HL-60 (cell line): Measurements from ENCODE around the gene NTF3.

ENCODE experiments used
- POLR2AphosphoS5 ChIP-seq: IDR thresholded peaks from 2 replicates; pipeline ENCODE4 v1.6.1; 2012; ENCODE audit warnings: low read depth
- TF ChIP-seq, protein P1 (sequence below): IDR thresholded peaks from one replicate; pipeline ENCODE4 v1.5.1; 2011; ENCODE audit warnings: low read length, control low read depth, inconsistent platforms; ENCODE audit not compliant: insufficient read depth

DNA sequence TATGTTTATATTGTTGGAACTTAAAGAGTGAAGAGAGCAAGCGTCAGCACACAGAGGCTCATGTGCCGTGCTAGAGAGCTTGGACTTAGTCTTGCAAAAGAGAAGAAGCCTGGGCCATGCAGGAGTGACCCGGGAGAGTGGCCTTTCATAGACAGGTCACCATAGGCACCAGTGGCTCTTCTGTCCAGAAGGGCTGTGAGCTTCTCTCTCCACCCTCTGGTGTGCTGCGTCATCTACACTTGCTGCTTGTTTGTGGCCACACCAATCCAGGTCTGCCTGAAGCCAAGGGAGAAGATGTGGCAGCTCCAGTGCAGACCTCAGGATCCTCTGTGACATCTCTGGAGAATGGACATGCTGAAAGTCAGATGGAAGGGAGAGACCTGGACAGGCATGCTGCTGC lies 74.4 kb downstream of the NTF3 start:
- TF ChIP-seq POLR2AphosphoS5: no peak
- TF ChIP-seq, protein P1, sequence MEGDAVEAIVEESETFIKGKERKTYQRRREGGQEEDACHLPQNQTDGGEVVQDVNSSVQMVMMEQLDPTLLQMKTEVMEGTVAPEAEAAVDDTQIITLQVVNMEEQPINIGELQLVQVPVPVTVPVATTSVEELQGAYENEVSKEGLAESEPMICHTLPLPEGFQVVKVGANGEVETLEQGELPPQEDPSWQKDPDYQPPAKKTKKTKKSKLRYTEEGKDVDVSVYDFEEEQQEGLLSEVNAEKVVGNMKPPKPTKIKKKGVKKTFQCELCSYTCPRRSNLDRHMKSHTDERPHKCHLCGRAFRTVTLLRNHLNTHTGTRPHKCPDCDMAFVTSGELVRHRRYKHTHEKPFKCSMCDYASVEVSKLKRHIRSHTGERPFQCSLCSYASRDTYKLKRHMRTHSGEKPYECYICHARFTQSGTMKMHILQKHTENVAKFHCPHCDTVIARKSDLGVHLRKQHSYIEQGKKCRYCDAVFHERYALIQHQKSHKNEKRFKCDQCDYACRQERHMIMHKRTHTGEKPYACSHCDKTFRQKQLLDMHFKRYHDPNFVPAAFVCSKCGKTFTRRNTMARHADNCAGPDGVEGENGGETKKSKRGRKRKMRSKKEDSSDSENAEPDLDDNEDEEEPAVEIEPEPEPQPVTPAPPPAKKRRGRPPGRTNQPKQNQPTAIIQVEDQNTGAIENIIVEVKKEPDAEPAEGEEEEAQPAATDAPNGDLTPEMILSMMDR: no peak
